HCT116 (cell line): Measurements from ENCODE around the gene IDS.
"Not testable (repeated sequence)": the region's sequence is repeated elsewhere in the genome, so short reads cannot be mapped to it uniquely, and the experiment has no call there.

Experiments
- EZH2 ChIP-seq: fragments of 200-600 bp; sonication (generic); IDR thresholded peaks from 2 replicates; pipeline ENCODE4 v1.6.1; 2017; ENCODE audit warnings: antibody characterized with exemption, mixed run types
- EZH2phosphoT487 ChIP-seq: fragments of 200-600 bp; IDR thresholded peaks from 2 replicates; pipeline ENCODE4 v1.6.1; 2018; ENCODE audit warnings: antibody characterized with exemption, borderline replicate concordance
- POLR2A ChIP-seq: IDR thresholded peaks from 2 replicates; pipeline ENCODE4 v1.7.0; 2011; ENCODE audit warnings: borderline replicate concordance; ENCODE audit not compliant: insufficient read depth, insufficient read length; ENCODE audit errors: extremely low read depth
- RAD21 ChIP-seq: IDR thresholded peaks from 2 replicates; pipeline ENCODE4 v1.6.1; 2012; ENCODE audit warnings: low read depth, mild to moderate bottlenecking
- SP1 ChIP-seq: IDR thresholded peaks from 2 replicates; pipeline ENCODE4 v1.6.1; 2012; ENCODE audit warnings: low read depth
- SRF ChIP-seq: IDR thresholded peaks from 2 replicates; pipeline ENCODE4 v1.6.1; 2012; ENCODE audit warnings: low read depth
- TF ChIP-seq, protein P1 (sequence below), 3 experiments: fragments of 200-600 bp in 1 of 3; sonication (generic) in 1 of 3; IDR thresholded peaks in 2 of 3; conservative IDR thresholded peaks in 1 of 3; 2 replicates each; pipeline ENCODE4 v1.5.1; 2012 to 2017; ENCODE audit warnings: low read depth in 2 of 3, low read length in 2 of 3, antibody characterized with exemption in 1 of 3, borderline replicate concordance in 1 of 3, control low read depth in 1 of 3, mild to moderate bottlenecking in 1 of 3, mixed read lengths in 1 of 3, mixed run types in 1 of 3, moderate library complexity in 1 of 3; ENCODE audit not compliant: insufficient read depth in 1 of 3

DNA sequence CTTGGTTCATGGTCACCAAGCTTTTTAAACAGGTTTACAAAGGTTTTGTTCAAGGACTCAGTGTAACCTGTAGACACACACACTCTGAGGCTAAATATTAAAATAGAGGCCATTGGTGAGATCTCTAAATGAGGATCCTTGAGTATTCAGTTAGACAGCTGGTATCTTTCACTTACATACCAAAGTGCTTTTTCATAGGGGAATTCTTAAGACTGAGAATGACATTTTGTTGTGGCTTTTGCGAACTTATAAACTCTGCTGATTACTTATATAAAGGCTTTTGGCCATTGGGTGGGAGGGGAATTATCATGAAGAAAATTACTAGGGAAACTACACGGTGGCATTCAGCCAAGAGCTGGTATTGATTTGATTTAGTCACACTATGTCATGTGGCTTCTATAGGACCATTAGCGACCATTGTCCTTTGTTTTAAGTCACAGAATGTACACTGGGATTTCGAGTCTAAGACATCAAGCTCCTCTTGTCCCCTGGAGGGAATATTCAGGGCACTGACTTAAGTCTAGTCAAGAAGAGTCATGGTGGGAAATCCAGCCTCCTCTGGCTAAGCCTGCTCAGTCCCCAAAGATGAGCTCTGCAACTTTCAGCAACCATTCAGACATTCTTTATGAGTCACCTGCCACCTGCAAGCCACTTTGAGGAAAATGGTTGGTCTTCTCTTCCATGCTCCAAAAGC, 46.3 kb upstream of the IDS start:
- not testable (repeated sequence) for TF ChIP-seq POLR2A, EZH2phosphoT487, SRF, SP1, EZH2, RAD21
- TF ChIP-seq, protein P1, sequence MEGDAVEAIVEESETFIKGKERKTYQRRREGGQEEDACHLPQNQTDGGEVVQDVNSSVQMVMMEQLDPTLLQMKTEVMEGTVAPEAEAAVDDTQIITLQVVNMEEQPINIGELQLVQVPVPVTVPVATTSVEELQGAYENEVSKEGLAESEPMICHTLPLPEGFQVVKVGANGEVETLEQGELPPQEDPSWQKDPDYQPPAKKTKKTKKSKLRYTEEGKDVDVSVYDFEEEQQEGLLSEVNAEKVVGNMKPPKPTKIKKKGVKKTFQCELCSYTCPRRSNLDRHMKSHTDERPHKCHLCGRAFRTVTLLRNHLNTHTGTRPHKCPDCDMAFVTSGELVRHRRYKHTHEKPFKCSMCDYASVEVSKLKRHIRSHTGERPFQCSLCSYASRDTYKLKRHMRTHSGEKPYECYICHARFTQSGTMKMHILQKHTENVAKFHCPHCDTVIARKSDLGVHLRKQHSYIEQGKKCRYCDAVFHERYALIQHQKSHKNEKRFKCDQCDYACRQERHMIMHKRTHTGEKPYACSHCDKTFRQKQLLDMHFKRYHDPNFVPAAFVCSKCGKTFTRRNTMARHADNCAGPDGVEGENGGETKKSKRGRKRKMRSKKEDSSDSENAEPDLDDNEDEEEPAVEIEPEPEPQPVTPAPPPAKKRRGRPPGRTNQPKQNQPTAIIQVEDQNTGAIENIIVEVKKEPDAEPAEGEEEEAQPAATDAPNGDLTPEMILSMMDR (IDR thresholded peaks at IDR 0.05 in 2 of 3, conservative IDR thresholded peaks at IDR 0.05 in 1 of 3; ENCODE audit: borderline replicate concordance in 1 of 3, insufficient read depth in 1 of 3, low read depth in 2 of 3, low read length in 2 of 3) = not testable (repeated sequence)
